GM10248 (cell line): ENCODE data around the gene MAP3K14.

ENCODE experiments used
- CTCF ChIA-PET: fragments of 300-600 bp; sonication (Branson Sonifier 250); formaldehyde crosslinking; extraction: SDS; loops from one replicate; lab custom pipeline; 2021; ENCODE audit warnings: antibody characterized with exemption; lab: Yijun Ruan, JAX
- POLR2A ChIA-PET: fragments of 350-650 bp; sonication (Branson Sonifier 250); formaldehyde crosslinking; extraction: SDS; loops from one replicate; lab custom pipeline; 2020; ENCODE audit warnings: antibody characterized with exemption; lab: Yijun Ruan, JAX
- DNase-seq: peaks from one replicate; pipeline ENCODE4 v3.0.0; 2012; ENCODE audit errors: extremely low spot score
- CTCF ChIP-seq: IDR thresholded peaks from 2 replicates; pipeline ENCODE4 v1.5.1; 2012; ENCODE audit warnings: mild to moderate bottlenecking, low read depth; ENCODE audit errors: extremely low read depth, missing control alignments, control extremely low read depth

MAP3K14 gene

GRCh38 chr17:45287526-45288500, 29.0 kb downstream of the MAP3K14 start:
- no peak for DNase-seq
- ChIA-PET CTCF (interaction anchor here (0.6 to 28.2 kb wide), 9 partner anchors 10 to 153 kb away, joined by 3 to 497 read pairs (median 4); partner anchors contain the start of genes ACBD4 and MAP3K14), POLR2A (interaction anchor here (0.7 kb wide), 1 partner anchor 13 kb away, joined by 6 read pairs; no protein-coding TSS in a partner anchor)
- TF ChIP-seq CTCF = no peak

GRCh38 chr17:45286286-45286685, 30.5 kb downstream of the MAP3K14 start:
- ChIA-PET CTCF (interaction anchor here (0.9 to 28.2 kb wide), 6 partner anchors 9 to 104 kb away, joined by 3 to 497 read pairs (median 10); partner anchors contain the start of gene MAP3K14), POLR2A (interaction anchor here (0.6 kb wide), 1 partner anchor 8 kb away, joined by 6 read pairs; no protein-coding TSS in a partner anchor)
- DNase-seq = no peak
- TF ChIP-seq CTCF = no peak

- no peak for DNase-seq
- peak; percentile 32 for TF ChIP-seq CTCF
- ChIA-PET CTCF (interaction anchor here (0.7 to 28.2 kb wide), 9 partner anchors 10 to 149 kb away, joined by 3 to 497 read pairs (median 3); partner anchors contain the start of genes ACBD4 and MAP3K14), POLR2A (interaction anchor here (0.5 to 1.1 kb wide), 2 partner anchors 28 to 136 kb away, joined by 3 to 6 read pairs; partner anchors contain the start of gene HEXIM1)
These were observed 32.4 kb downstream of the MAP3K14 start for GRCh38 chr17:45284176-45285140.

GRCh38 chr17:45283711-45284110, 33.1 kb downstream of the MAP3K14 start:
- CTCF ChIA-PET = interaction anchor here (0.7 to 28.2 kb wide), 8 partner anchors 11 to 107 kb away, joined by 3 to 497 read pairs (median 3); no protein-coding TSS in a partner anchor
- DNase-seq = no peak
- POLR2A ChIA-PET = interaction anchor here (1.1 kb wide), 1 partner anchor 135 kb away, joined by 6 read pairs; the partner anchor contains the start of gene HEXIM1
- no peak for TF ChIP-seq CTCF

- CTCF ChIA-PET = interaction anchor here (1.2 to 28.2 kb wide), 5 partner anchors 26 to 107 kb away, joined by 3 to 497 read pairs (median 5); no protein-coding TSS in a partner anchor
- no peak for TF ChIP-seq CTCF
- POLR2A ChIA-PET = no interaction called here
- no peak for DNase-seq
These were observed 33.9 kb downstream of the MAP3K14 start for GRCh38 chr17:45282683-45283644.
